Cardiac fibroblast (primary cell): ENCODE measurements around the gene IRF2BP1.
A peak's percentile ranks its signal among the peaks of the same experiment; 100 is the strongest.

Experiments
- DNase-seq, 2 donors: peaks; one replicate each; pipeline versions ENCODE4 v3.0.0 to v3.0.0-alpha.2; 2010; ENCODE audit warnings: low read depth in 2 of 2
- H3K4me3 ChIP-seq, 2 donors: replicated peaks in 1 of 2; 1 replicate in 1 of 2; 2 replicates in 1 of 2; pipeline ENCODE4 v1.5.1; 2011; ENCODE audit warnings: low read depth in 2 of 2, low read length in 2 of 2, mild to moderate bottlenecking in 2 of 2, moderate library complexity in 1 of 2
- CTCF ChIP-seq: IDR thresholded peaks from one replicate; pipeline ENCODE4 v1.5.1; 2011; ENCODE audit warnings: low read depth, mild to moderate bottlenecking, low read length, inconsistent platforms

Gene IRF2BP1

GRCh38 chr19:45902651-45903625 is 17.0 kb upstream of the IRF2BP1 start:
- TF ChIP-seq CTCF = no peak
- DNase-seq = peak; percentile 98
- peak overlapping the region; percentile 80 to 82 for H3K4me3 ChIP-seq

- TF ChIP-seq CTCF = no peak
- H3K4me3 ChIP-seq = peak within 1 kb of the TSS; percentile 80 to 82
- no peak for DNase-seq
Measured at GRCh38 chr19:45901912-45902650, 16.1 kb upstream of the IRF2BP1 start, which contains the start of gene MYPOP. TSS of gene MYPOP (minus strand) at chr19:45902613. CDS start at chr19:45901773, 840 bp downstream.

GRCh38 chr19:45901432-45901911 is 15.5 kb upstream of the IRF2BP1 start:
- peak; percentile 39 to 56 for DNase-seq
- H3K4me3 ChIP-seq = peak overlapping the region; percentile 80 to 82
- TF ChIP-seq CTCF = no peak

GRCh38 chr19:45900738-45901431 is 14.9 kb upstream of the IRF2BP1 start:
- H3K4me3 ChIP-seq = peak overlapping the region; percentile 48 to 80
- TF ChIP-seq CTCF = no peak
- no peak for DNase-seq

GRCh38 chr19:45899919-45900589 is 14.1 kb upstream of the IRF2BP1 start:
- DNase-seq = no peak
- no peak overlapping the region for H3K4me3 ChIP-seq
- TF ChIP-seq CTCF = no peak

GRCh38 chr19:45899253-45899652 is 13.3 kb upstream of the IRF2BP1 start:
- no peak for TF ChIP-seq CTCF
- DNase-seq = no peak
- no peak overlapping the region for H3K4me3 ChIP-seq
